M059J (cell line): ENCODE results near the gene PAQR8. TPM values are rescaled to one million over a fixed set of nuclear protein-coding genes. Genes with fewer than 3 reads are reported as not detected.

Experiments used
- total RNA-seq: library from RNA; depleted of rRNA; stranded (reverse); fragments of >200 nt; shearing (Covaris generic); gene quantifications from 2 replicates; pipeline ENCODE4 v1.2.3, GENCODE V29; 2014; rRNA removed

PAQR8 gene
- total RNA-seq, 1 experiment from 2014 or later: 9.9 TPM

Other genes starting within 250 kb of the PAQR8 start
- not detected in 2 replicates for gene IL17A, start 175.8 kb upstream of the PAQR8 start, total RNA-seq
- not detected in 2 replicates for gene IL17F, start 117.7 kb upstream of the PAQR8 start, total RNA-seq
- gene MCM3, start 77.4 kb upstream of the PAQR8 start, total RNA-seq: 135 and 211 TPM in 2 replicates
- 25.1 and 44.4 TPM in 2 replicates for gene EFHC1, start 58.2 kb downstream of the PAQR8 start, total RNA-seq
- gene TRAM2, start 214.9 kb downstream of the PAQR8 start, total RNA-seq: 116 and 176 TPM in 2 replicates